GM18505 (cell line): ENCODE measurements around the gene DCTD.

ENCODE experiments used
- ATAC-seq: cut with Tn5 transposase; IDR thresholded peaks from one replicate; pipeline ENCODE4 v1.9.1; 2021; ENCODE audit not compliant: unreplicated experiment
- POLR2A ChIP-seq: IDR thresholded peaks from 4 replicates; pipeline ENCODE4 v1.6.1; 2011; ENCODE audit warnings: borderline replicate concordance; ENCODE audit not compliant: insufficient read depth, insufficient read length; ENCODE audit errors: extremely low read depth

DCTD gene

GRCh38 chr4:182878633-182879495 is 38.3 kb downstream of the DCTD start:
- ATAC-seq = no peak
- no peak for TF ChIP-seq POLR2A

- no peak for TF ChIP-seq POLR2A
- ATAC-seq = no peak
These were observed 39.8 kb downstream of the DCTD start for GRCh38 chr4:182877326-182877883.

GRCh38 chr4:182876427-182876826 is 40.8 kb downstream of the DCTD start:
- no peak for TF ChIP-seq POLR2A
- ATAC-seq = no peak

DNA sequence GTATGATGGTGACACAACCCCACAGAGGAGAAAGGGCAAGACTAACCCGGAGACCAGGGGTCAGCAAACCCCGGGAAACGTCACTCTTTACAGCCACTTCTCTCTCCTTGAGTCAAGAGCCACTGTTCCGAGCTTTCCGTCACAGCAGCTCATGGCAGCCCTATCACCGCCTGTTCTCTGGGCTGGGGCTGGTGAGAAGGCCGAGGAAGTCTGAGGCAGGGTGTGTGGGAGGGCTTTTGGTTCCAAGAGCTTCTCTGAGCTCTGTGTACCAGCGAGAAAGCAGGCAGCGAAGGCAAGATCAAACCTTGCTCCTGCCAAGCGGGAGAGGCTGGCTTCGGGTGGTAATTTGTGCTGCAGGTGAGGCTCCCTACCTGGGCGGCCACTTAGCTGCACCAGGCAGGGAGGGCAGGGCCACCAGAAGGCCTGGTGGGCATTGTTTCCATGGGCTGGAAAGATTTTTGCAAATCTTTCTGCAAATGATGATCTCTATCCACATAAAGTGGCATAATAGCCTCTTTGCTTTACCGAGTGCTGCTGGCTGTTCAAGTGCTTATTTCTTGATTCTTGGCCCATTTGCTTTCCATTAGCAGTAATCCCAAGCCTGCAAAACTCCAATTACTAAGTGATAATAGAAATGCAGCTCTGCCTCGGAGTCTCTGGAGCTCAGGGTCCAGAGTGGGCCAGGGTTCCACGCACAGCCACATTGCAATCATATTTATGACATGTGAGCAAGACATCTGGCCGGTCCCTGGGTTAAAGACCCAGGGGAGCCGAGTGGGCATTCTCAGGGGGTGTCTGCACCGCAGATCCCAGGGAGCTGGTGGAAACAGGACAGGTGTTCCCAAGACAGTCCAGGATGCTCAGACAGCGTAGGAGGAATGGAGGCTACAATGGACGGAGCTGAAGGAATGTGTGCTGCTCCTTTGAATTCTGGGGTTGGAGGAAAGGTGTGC is 41.5 kb downstream of the DCTD start:
- no peak for TF ChIP-seq POLR2A
- ATAC-seq = no peak

- no peak for ATAC-seq
- no peak for TF ChIP-seq POLR2A
These were observed 42.3 kb downstream of the DCTD start for GRCh38 chr4:182874797-182875345.

DNA sequence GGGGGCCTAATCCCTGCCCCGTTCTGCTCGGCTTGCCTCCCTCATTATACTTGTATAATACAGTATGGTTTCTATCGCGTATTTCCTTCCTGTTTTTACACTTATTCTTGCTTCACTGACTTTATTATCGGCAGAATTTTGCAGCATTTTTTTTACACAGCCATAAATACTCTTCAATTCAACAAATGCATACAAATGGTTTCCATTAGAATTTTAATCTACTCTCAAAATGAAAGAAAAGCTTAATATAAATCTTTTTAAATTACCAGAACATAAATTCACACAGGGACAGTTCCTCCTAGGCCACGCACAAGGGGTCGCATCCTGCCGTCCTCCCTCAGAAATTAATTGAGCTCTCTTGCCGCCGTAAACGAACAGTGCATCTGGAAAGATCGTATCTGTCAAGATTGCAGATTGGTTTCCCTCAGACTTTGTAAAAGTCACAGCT is 42.9 kb downstream of the DCTD start:
- no peak for ATAC-seq
- TF ChIP-seq POLR2A = no peak

- TF ChIP-seq POLR2A = no peak
These were observed 43.5 kb downstream of the DCTD start for GRCh38 chr4:182873726-182874125.

GRCh38 chr4:182873289-182873688 is 43.9 kb downstream of the DCTD start:
- ATAC-seq = no peak
- TF ChIP-seq POLR2A = no peak

More at GRCh38 chr4:182873726-182874125, 43.5 kb downstream of the DCTD start:
- ATAC-seq = no peak

DNA sequence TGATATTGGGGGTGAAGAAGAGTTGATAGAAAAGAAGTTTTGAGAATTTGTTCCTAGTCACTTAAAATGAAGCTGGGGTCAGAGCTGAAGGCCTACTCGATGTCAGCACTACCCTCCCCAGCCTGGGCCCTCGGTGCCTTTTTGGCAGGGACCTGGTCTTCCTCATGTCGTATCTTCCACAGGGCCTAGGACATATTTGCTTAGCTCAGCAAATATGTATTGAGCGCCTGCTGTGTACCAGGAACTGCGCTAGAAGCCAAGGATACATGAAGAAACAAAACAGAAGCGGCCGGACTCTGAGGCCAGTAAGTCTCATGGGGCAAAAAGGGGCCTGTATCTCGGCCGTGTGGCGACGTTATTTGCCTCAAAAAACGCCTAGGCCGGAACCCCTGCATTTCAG is 44.3 kb downstream of the DCTD start:
- no peak for TF ChIP-seq POLR2A
- no peak for ATAC-seq

- ATAC-seq = no peak
These were observed 45.6 kb downstream of the DCTD start for GRCh38 chr4:182871616-182872015.

GRCh38 chr4:182869697-182870096 is 47.5 kb downstream of the DCTD start:
- no peak for ATAC-seq
- TF ChIP-seq POLR2A = no peak

More at GRCh38 chr4:182871616-182872015, 45.6 kb downstream of the DCTD start:
- no peak for TF ChIP-seq POLR2A

DNA sequence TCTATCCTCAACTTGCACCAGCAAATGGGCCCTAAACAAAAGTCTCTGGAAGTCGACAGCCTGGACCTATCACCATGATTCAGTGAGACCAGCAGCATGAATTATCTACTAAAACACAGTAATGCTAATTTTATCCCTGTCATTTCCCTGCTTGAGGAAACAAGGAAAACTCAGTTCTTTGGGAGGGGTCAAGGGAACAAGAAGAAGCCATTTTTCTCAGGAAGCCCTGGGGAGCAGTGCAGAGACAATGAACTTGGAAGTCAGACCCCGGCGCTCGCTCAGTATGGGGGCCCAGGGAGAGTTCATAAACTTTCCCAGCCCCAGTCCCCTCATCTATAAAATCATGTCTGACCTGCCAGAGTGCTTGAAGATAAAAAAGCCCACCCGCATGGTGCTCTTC is 50.4 kb downstream of the DCTD start:
- no peak for TF ChIP-seq POLR2A
- ATAC-seq = no peak

DNA sequence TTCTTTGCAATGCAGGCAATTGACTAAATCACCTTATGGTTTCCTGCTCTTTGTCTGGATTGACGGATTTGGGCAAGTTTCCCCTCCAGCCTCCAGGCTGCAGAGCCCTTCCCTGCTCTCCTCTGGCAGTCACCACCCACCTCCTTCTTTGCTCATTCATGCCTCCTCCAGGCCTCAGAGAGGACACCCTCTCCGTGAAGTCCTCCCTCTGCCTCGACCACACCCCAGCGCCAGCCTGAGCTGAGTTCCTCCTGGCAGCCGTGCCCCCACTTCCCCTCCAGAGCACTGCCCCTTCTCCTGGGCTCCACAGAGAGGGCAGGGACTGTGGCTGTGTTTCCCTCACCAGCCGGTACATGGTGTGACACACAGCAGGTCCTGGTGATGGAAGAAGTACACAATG is 53.7 kb downstream of the DCTD start:
- no peak for TF ChIP-seq POLR2A
- no peak for ATAC-seq
